GDM1 (cell line): ENCODE data around the gene GRIPAP1.

Source experiments
- DNase-seq: peaks from one replicate; lab custom pipeline; 2025; lab: John Stamatoyannopoulos, UW

The GRIPAP1 gene

DNA sequence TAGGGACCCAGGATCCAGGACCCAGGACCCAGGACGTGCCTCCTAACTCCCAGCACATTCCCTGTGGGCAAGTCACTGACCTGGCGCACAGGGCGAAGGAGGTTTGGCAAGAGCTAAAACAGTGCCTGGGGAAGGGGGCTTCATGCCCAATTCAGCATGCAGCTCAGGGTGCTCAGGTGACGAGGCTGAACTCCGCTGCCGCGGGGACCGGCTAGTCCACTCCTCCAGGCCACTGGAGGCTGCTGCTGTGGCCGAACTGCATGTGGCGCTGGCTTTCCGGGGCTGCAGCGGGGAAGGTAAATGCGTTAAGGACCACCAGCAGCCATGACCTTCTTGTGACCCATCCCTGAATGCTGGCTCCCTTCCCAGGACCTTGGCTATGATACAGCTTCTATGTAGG lies 78.3 kb downstream of the GRIPAP1 start:
- DNase-seq: no peak
